Kidney epithelial cell (primary cell): ENCODE measurements around the gene B4GALNT2. TPM values are rescaled to one million over a fixed set of nuclear protein-coding genes. Genes with fewer than 3 reads are reported as not detected.
"Not testable (repeated sequence)": the region's sequence is repeated elsewhere in the genome, so short reads cannot be mapped to it uniquely, and the experiment has no call there.

Experiments
- DNase-seq: peaks from one replicate; pipeline ENCODE4 v3.0.0-alpha.2; 2010; ENCODE audit warnings: low read depth
- H3K27me3 ChIP-seq: 2 replicates; pipeline ENCODE4 v1.6.0; 2011; ENCODE audit warnings: low read length; ENCODE audit not compliant: control insufficient read depth, insufficient read depth
- H3K36me3 ChIP-seq: 2 replicates; pipeline ENCODE4 v1.5.1; 2011; ENCODE audit warnings: low read length; ENCODE audit not compliant: control insufficient read depth, insufficient read depth
- H3K4me3 ChIP-seq: 2 replicates; pipeline ENCODE4 v1.5.1; 2011; ENCODE audit warnings: low read depth, mild to moderate bottlenecking, control low read depth, low read length
- CTCF ChIP-seq: IDR thresholded peaks from 2 replicates; pipeline ENCODE4 v1.5.1; 2011; ENCODE audit warnings: mild to moderate bottlenecking, moderate library complexity, low read length, control low read depth, inconsistent platforms; ENCODE audit not compliant: insufficient read depth, poor library complexity, severe bottlenecking
- total RNA-seq: library from RNA; depleted of rRNA; stranded (reverse); fragments of >200 nt; gene quantifications from 2 replicates; pipeline ENCODE4 v1.2.3, GENCODE V29; 2015

The B4GALNT2 gene
- total RNA-seq, 1 donor from 2014 or later = 0.50 TPM

DNA sequence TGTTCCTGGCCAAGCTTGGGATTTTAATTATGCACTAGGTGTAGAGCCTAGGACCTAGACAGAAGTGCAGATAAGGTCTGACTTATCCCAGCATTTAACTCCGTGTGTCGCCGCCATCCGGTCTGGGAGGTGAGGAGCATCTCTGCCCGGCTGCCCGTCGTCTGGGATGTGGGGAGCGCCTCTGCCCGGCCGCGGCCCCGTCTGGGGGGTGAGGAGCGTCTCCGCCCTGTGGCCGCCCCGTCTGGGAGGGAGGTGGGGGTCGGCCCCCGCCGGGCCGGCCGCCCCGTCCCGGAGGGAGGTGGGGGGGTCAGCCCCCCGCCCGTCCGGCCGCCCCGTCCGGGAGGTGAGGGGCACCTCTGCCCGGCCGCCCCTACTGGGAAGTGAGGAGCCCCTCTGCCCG, 7.1 kb upstream of the B4GALNT2 start:
- Histone ChIP-seq H3K36me3 (no peaks in the 10 kb centered on the region), H3K27me3 (no peaks in the 10 kb centered on the region), H3K4me3 (no peak overlapping the region)
- TF ChIP-seq CTCF = no peak
- no peak for DNase-seq

- not testable (repeated sequence) for H3K36me3 ChIP-seq, DNase-seq
These were observed 6.2 kb upstream of the B4GALNT2 start for GRCh38 chr17:49126183-49126859.

GRCh38 chr17:49129359-49129950, 3.1 kb upstream of the B4GALNT2 start:
- not testable (repeated sequence) for H3K4me3 ChIP-seq, DNase-seq, H3K36me3 ChIP-seq
- H3K27me3 ChIP-seq = peaks cover 14% of the 10 kb centered on the region

More at GRCh38 chr17:49126183-49126859, 6.2 kb upstream of the B4GALNT2 start:
- H3K27me3 ChIP-seq, H3K4me3 ChIP-seq: not testable (repeated sequence)

DNA sequence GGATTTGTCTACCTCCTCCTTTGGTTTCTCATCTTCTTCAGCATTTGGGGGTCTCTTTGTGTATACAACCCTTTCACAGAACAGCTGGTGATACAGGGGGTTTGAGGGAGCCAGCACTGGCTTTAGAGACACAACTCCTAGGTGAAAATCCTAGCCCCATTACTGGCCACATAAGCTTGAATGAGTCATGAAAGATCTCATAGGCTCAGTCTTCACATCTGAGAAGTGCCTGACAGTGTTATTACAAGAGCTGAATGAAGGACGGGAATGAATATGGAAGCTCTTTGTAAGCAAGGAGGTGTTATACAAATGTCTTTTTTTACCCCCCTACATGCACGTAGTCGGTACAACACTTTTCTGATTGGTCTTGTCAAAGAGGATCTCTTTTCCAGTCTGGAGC, 1.7 kb upstream of the B4GALNT2 start:
- Histone ChIP-seq H3K36me3 (no peaks in the 10 kb centered on the region), H3K27me3 (peaks cover 14% of the 10 kb centered on the region), H3K4me3 (no peak overlapping the region)
- DNase-seq = no peak
- no peak for TF ChIP-seq CTCF

GRCh38 chr17:49132317-49132698, 261 bp upstream of the B4GALNT2 start:
- Histone ChIP-seq H3K4me3 (peak overlapping the region; percentile 48), H3K36me3 (no peaks in the 10 kb centered on the region), H3K27me3 (peaks cover 14% of the 10 kb centered on the region)
- no peak for DNase-seq
- TF ChIP-seq CTCF = no peak

- no peaks in the 10 kb centered on the region for H3K36me3 ChIP-seq
- H3K27me3 ChIP-seq = peaks cover 14% of the 10 kb centered on the region
- no peak overlapping the region for H3K4me3 ChIP-seq
- TF ChIP-seq CTCF = no peak
- no peak for DNase-seq
These were observed 3.8 kb downstream of the B4GALNT2 start for GRCh38 chr17:49136335-49136734.

GRCh38 chr17:49145654-49146053, 13.1 kb downstream of the B4GALNT2 start:
- H3K4me3 ChIP-seq, DNase-seq, H3K27me3 ChIP-seq, H3K36me3 ChIP-seq: not testable (repeated sequence)
